PC-3 (cell line): ENCODE measurements around the gene SGSH. TPM values are rescaled to one million over a fixed set of nuclear protein-coding genes. Genes with fewer than 3 reads are reported as not detected.

ENCODE experiments used
- ATAC-seq: fragments of 200-7000 bp; cut with Tn5 transposase; 2 replicates; pipeline ENCODE4 v1.9.1; 2020; ENCODE audit warnings: mild to moderate bottlenecking, moderate library complexity
- BruUV-seq: library from RNA; stranded (reverse); fragments of 400-500 nt; replicated peaks from 2 replicates; lab custom pipeline; 2021; lab: Mats Ljungman, UMichigan
- CTCF ChIA-PET: fragments of 300-600 bp; sonication (Branson Sonifier 250); formaldehyde crosslinking; loops from one replicate; lab custom pipeline; 2022; ENCODE audit warnings: antibody characterized with exemption; lab: Charles Lee
- POLR2A ChIA-PET: fragments of 300-600 bp; sonication (Branson Sonifier 250); formaldehyde crosslinking; loops from one replicate; lab custom pipeline; 2022; ENCODE audit warnings: antibody characterized with exemption; ENCODE audit not compliant: unreplicated experiment; lab: Charles Lee
- DNase-seq: peaks from one replicate; pipeline ENCODE4 v3.0.0-alpha.2; 2015
- H2AFZ ChIP-seq: fragments of 300-600 bp; sonication (generic); 2 replicates; pipeline ENCODE4 v1.6.0; 2016; ENCODE audit warnings: antibody characterized with exemption, low read length
- H3F3A ChIP-seq: fragments of 300-600 bp; sonication (generic); one replicate; pipeline ENCODE4 v1.6.0; 2017; ENCODE audit warnings: antibody characterized with exemption, low read length, control low read depth, mild to moderate bottlenecking; ENCODE audit not compliant: unreplicated experiment
- H3K27ac ChIP-seq: fragments of 300-600 bp; sonication (generic); 2 replicates; pipeline ENCODE4 v1.5.1; 2016; ENCODE audit warnings: mild to moderate bottlenecking, low read length
- H3K27me3 ChIP-seq: fragments of 300-600 bp; sonication (generic); 2 replicates; pipeline ENCODE4 v1.6.1; 2016; ENCODE audit warnings: low read length, mixed read lengths
- H3K36me3 ChIP-seq: fragments of 300-600 bp; sonication (generic); 2 replicates; pipeline ENCODE4 v1.6.1; 2016; ENCODE audit warnings: low read depth, mixed run types, low read length, mixed read lengths
- H3K4me1 ChIP-seq: fragments of 300-600 bp; sonication (generic); 2 replicates; pipeline ENCODE4 v1.5.1; 2016; ENCODE audit warnings: low read length; ENCODE audit not compliant: insufficient read depth
- H3K4me2 ChIP-seq: fragments of 300-600 bp; sonication (generic); 2 replicates; pipeline ENCODE4 v1.6.0; 2016; ENCODE audit warnings: low read length
- H3K4me3 ChIP-seq: fragments of 300-600 bp; sonication (generic); 2 replicates; pipeline ENCODE4 v1.5.1; 2016; ENCODE audit warnings: mild to moderate bottlenecking, low read length, mixed read lengths
- H3K79me2 ChIP-seq: fragments of 300-600 bp; sonication (generic); 2 replicates; pipeline ENCODE4 v1.6.1; 2017; ENCODE audit warnings: low read length, mixed read lengths
- H3K9ac ChIP-seq: fragments of 300-600 bp; sonication (generic); 2 replicates; pipeline ENCODE4 v1.6.0; 2016; ENCODE audit warnings: mild to moderate bottlenecking, low read length
- H3K9me2 ChIP-seq: fragments of 300-600 bp; sonication (generic); replicated peaks from 2 replicates; pipeline ENCODE4 v1.6.1; 2016; ENCODE audit warnings: mixed run types, low read length, mixed read lengths
- H3K9me3 ChIP-seq: fragments of 300-600 bp; sonication (generic); 2 replicates; pipeline ENCODE4 v1.6.1; 2016; ENCODE audit warnings: low read length, mixed read lengths
- H4K20me1 ChIP-seq: fragments of 300-600 bp; sonication (generic); 2 replicates; pipeline ENCODE4 v1.6.1; 2016; ENCODE audit warnings: low read length, mixed read lengths
- CTCF ChIP-seq: fragments of 300-600 bp; sonication (generic); conservative IDR thresholded peaks from 2 replicates; pipeline ENCODE4 v1.5.1; 2017; ENCODE audit warnings: antibody characterized with exemption, low read depth, mild to moderate bottlenecking, low read length
- EZH2 ChIP-seq: fragments of 300-600 bp; sonication (generic); IDR thresholded peaks from one replicate; pipeline ENCODE4 v1.6.1; 2017; ENCODE audit warnings: antibody characterized with exemption, mild to moderate bottlenecking, low read length; ENCODE audit not compliant: unreplicated experiment
- EZH2phosphoT487 ChIP-seq: fragments of 300-600 bp; sonication (generic); IDR thresholded peaks from 2 replicates; pipeline ENCODE4 v1.6.1; 2018; ENCODE audit warnings: mild to moderate bottlenecking, antibody characterized with exemption, low read length, borderline replicate concordance
- intact Hi-C: fragments of 100-400 bp; cut with micrococcal nuclease; formaldehyde crosslinking; loops from 2 replicates; pipeline ENCODE4 v1.9.0; 2023
- total RNA-seq: library from RNA; depleted of rRNA; stranded (reverse); fragments of >200 nt; gene quantifications from 2 replicates; pipeline ENCODE4 v1.2.3, GENCODE V29; 2014

The SGSH gene
- total RNA-seq, 1 experiment from 2014 or later, result 16.6 TPM

- POLR2A ChIA-PET, result no interaction called here
- DNase-seq, result no peak
- no peaks in the 10 kb centered on the region for H3K79me2 ChIP-seq
- no peak for ATAC-seq
- H3K27me3 ChIP-seq, result no peaks in the 10 kb centered on the region
- no peak overlapping the region for H3K27ac ChIP-seq
- H3K9ac ChIP-seq, result no peak overlapping the region
- peaks cover 8% of the 10 kb centered on the region; the same call in 1 of the 2 replicates for H3K9me3 ChIP-seq
- H2AFZ ChIP-seq, result no peak overlapping the region
- intact Hi-C loops, result no loop called here
- peaks cover 12% of the 10 kb centered on the region; the same call in 1 of the 2 replicates for H3K36me3 ChIP-seq
- no peaks in the 10 kb centered on the region for H3K4me1 ChIP-seq
- no peak overlapping the region for H3K4me2 ChIP-seq
- H3K4me3 ChIP-seq, result no peak overlapping the region
- no TSS peak for BruUV-seq
- H3K9me2 ChIP-seq, result no peaks in the 10 kb centered on the region
- no peak for TF ChIP-seq CTCF
- TF ChIP-seq EZH2, result no peak
- no peak for TF ChIP-seq EZH2phosphoT487
- CTCF ChIA-PET, result no interaction called here
- H3F3A ChIP-seq, result no peaks in the 10 kb centered on the region
- no peaks in the 10 kb centered on the region for H4K20me1 ChIP-seq
These were observed 7.0 kb upstream of the SGSH start for GRCh38 chr17:80227156-80227555.

- Histone ChIP-seq H3K9me3 (no peaks in the 10 kb centered on the region), H3K9me2 (no peaks in the 10 kb centered on the region), H3K4me2 (no peak overlapping the region), H4K20me1 (no peaks in the 10 kb centered on the region), H3F3A (no peaks in the 10 kb centered on the region), H3K79me2 (no peaks in the 10 kb centered on the region; the same call in 1 of the 2 replicates), H3K27me3 (no peaks in the 10 kb centered on the region), H2AFZ (no peak overlapping the region), H3K4me3 (no peak overlapping the region), H3K9ac (no peak overlapping the region), H3K27ac (no peak overlapping the region), H3K4me1 (peaks cover 8% of the 10 kb centered on the region; the same call in 1 of the 2 replicates), H3K36me3 (no peaks in the 10 kb centered on the region)
- BruUV-seq, result no TSS peak
- no peak for TF ChIP-seq EZH2phosphoT487
- no peak for TF ChIP-seq EZH2
- no peak for TF ChIP-seq CTCF
- ChIA-PET POLR2A (no interaction called here), CTCF (no interaction called here)
- DNase-seq (no peak), ATAC-seq (no peak)
- intact Hi-C loops, result no loop called here
These were observed 5.1 kb upstream of the SGSH start for GRCh38 chr17:80225230-80225629.

- Histone ChIP-seq H3K79me2 (peaks cover 4% of the 10 kb centered on the region), H3K4me1 (peaks cover 9% of the 10 kb centered on the region), H3K27ac (no peak overlapping the region), H4K20me1 (no peaks in the 10 kb centered on the region), H3F3A (no peaks in the 10 kb centered on the region), H3K27me3 (no peaks in the 10 kb centered on the region), H3K36me3 (no peaks in the 10 kb centered on the region), H2AFZ (no peak overlapping the region), H3K9me3 (no peaks in the 10 kb centered on the region), H3K4me2 (no peak overlapping the region), H3K9ac (no peak overlapping the region), H3K9me2 (no peaks in the 10 kb centered on the region), H3K4me3 (no peak overlapping the region)
- ATAC-seq (no peak), DNase-seq (no peak)
- intact Hi-C loops, result no loop called here
- ChIA-PET POLR2A (no interaction called here), CTCF (no interaction called here)
- no TSS peak for BruUV-seq
- TF ChIP-seq CTCF (no peak), EZH2 (no peak), EZH2phosphoT487 (no peak)
These were observed 4.5 kb upstream of the SGSH start for GRCh38 chr17:80224683-80225082.
